Erythroblast (primary cell): ENCODE results near the gene PSORS1C2.

Source experiments
- GATA1 ChIP-seq: IDR thresholded peaks from 2 replicates; pipeline ENCODE4 v1.6.1; 2011; ENCODE audit warnings: low read depth, mild to moderate bottlenecking, control low read depth, low read length, moderate library complexity
- POLR2A ChIP-seq: IDR thresholded peaks from 2 replicates; pipeline ENCODE4 v1.6.1; 2011; ENCODE audit warnings: mild to moderate bottlenecking, low read length

GRCh38 chr6:31128093-31128676, 10.7 kb downstream of the PSORS1C2 start:
- TF ChIP-seq POLR2A (no peak), GATA1 (no peak)
